ENCODE results near the gene KCNJ6. TPM values are rescaled to one million over a fixed set of nuclear protein-coding genes. Genes with fewer than 3 reads are reported as not detected.

Gene KCNJ6
- total and polyA plus RNA-seq, 4 donors: 0.01 TPM; not detected in 3

DNA sequence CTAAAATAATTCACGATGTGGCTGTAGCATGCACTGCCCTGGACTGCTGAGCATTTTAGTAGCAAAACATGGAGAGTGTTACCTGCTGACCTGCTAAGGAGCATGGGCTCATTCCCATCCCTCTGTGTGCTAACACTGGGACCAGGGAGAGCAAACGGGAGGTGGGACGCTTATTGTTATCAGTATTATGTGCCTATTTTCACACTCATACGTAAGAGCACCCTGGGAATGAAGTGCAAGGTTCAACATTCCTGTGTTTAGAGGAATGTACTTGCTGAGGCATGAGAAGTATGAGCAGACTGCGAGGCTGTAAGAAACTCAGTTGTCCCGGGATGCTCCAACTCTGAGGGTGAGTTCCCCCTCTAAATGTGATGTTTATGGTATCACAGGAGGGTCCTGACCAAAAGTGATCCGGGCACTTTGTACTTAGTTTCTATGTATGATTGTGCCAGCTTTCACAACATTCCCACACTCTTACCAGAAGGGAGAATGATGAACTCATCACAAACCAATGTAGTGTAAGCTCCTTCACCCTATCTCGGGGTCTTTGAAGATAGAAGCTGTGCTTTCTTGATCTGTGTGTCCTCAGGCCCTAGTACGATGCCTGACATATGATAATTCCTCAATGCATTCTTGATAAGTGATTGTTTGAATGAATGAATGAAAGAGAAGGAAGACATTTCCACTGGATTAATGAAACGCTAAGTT, 164.8 kb downstream of the KCNJ6 start:
- Histone ChIP-seq H3K27me3 (ENCODE audit: control insufficient read depth in 4 of 4, insufficient read depth in 4 of 4, low read length in 3 of 4) (peaks cover 0 to 4% (median 0%) of the 10 kb centered on the region in 4 donors), H3K4me3 (ENCODE audit: low read depth in 1 of 3, low read length in 3 of 3) (no peak overlapping the region), H3K9ac (ENCODE audit: low read depth in 1 of 2, low read length in 2 of 2) (no peak overlapping the region), H3K4me1 (ENCODE audit: control insufficient read depth in 4 of 4, insufficient read depth in 4 of 4, low read length in 3 of 4) (no peaks in the 10 kb centered on the region), H3K9me3 (ENCODE audit: control insufficient read depth in 4 of 4, low read length in 3 of 4) (no peaks in the 10 kb centered on the region), H3K27ac (ENCODE audit: low read depth in 1 of 2, low read length in 2 of 2) (no peak overlapping the region), H3K36me3 (ENCODE audit: control insufficient read depth in 4 of 4, insufficient read depth in 3 of 4, low read depth in 1 of 4, low read length in 3 of 4) (no peaks in the 10 kb centered on the region)
- no peak for DNase-seq (ENCODE audit: low spot score)
- WGBS: 63% methylated on average over 10 of the region's 10 CpGs
- no peak for TF ChIP-seq TAF1 (conservative IDR thresholded peaks at IDR 0.05)
- no peak for TF ChIP-seq FOXA1 (IDR thresholded peaks at IDR 0.05)
- no peak for TF ChIP-seq RXRA (IDR thresholded peaks at IDR 0.05)
- TF ChIP-seq, protein P1, sequence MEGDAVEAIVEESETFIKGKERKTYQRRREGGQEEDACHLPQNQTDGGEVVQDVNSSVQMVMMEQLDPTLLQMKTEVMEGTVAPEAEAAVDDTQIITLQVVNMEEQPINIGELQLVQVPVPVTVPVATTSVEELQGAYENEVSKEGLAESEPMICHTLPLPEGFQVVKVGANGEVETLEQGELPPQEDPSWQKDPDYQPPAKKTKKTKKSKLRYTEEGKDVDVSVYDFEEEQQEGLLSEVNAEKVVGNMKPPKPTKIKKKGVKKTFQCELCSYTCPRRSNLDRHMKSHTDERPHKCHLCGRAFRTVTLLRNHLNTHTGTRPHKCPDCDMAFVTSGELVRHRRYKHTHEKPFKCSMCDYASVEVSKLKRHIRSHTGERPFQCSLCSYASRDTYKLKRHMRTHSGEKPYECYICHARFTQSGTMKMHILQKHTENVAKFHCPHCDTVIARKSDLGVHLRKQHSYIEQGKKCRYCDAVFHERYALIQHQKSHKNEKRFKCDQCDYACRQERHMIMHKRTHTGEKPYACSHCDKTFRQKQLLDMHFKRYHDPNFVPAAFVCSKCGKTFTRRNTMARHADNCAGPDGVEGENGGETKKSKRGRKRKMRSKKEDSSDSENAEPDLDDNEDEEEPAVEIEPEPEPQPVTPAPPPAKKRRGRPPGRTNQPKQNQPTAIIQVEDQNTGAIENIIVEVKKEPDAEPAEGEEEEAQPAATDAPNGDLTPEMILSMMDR (IDR thresholded peaks at IDR 0.05; ENCODE audit: low read depth, low read length, missing input control): no peak

- H3K27ac ChIP-seq (ENCODE audit: low read depth in 1 of 2, low read length in 2 of 2): no peak overlapping the region
- no peak overlapping the region for H3K4me3 ChIP-seq (ENCODE audit: low read depth in 1 of 3, low read length in 3 of 3)
- no peaks in the 10 kb centered on the region for H3K9me3 ChIP-seq (ENCODE audit: control insufficient read depth in 4 of 4, low read length in 3 of 4)
- TF ChIP-seq, protein P2, sequence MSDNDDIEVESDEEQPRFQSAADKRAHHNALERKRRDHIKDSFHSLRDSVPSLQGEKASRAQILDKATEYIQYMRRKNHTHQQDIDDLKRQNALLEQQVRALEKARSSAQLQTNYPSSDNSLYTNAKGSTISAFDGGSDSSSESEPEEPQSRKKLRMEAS (IDR thresholded peaks at IDR 0.05): no peak
- TF ChIP-seq EGR1 (IDR thresholded peaks at IDR 0.05; ENCODE audit: low read depth in 2 of 2) (no peak), HNF4G (IDR thresholded peaks at IDR 0.05) (no peak), SP1 (IDR thresholded peaks at IDR 0.05) (no peak), FOXA2 (IDR thresholded peaks at IDR 0.05) (no peak), NR2F2 (IDR thresholded peaks at IDR 0.05) (no peak), ATF3 (IDR thresholded peaks at IDR 0.05) (no peak), FOXA1 (IDR thresholded peaks at IDR 0.05) (no peak), HNF4A (conservative IDR thresholded peaks at IDR 0.05) (no peak), YY1 (IDR thresholded peaks at IDR 0.05) (no peak), JUND (IDR thresholded peaks at IDR 0.05) (no peak), RXRA (IDR thresholded peaks at IDR 0.05) (no peak), TAF1 (conservative IDR thresholded peaks at IDR 0.05) (no peak), RAD21 (IDR thresholded peaks at IDR 0.05) (no peak)
- TF ChIP-seq, protein P1 (IDR thresholded peaks at IDR 0.05; ENCODE audit: low read depth, low read length, missing input control): no peak
- TF ChIP-seq, protein P3, sequence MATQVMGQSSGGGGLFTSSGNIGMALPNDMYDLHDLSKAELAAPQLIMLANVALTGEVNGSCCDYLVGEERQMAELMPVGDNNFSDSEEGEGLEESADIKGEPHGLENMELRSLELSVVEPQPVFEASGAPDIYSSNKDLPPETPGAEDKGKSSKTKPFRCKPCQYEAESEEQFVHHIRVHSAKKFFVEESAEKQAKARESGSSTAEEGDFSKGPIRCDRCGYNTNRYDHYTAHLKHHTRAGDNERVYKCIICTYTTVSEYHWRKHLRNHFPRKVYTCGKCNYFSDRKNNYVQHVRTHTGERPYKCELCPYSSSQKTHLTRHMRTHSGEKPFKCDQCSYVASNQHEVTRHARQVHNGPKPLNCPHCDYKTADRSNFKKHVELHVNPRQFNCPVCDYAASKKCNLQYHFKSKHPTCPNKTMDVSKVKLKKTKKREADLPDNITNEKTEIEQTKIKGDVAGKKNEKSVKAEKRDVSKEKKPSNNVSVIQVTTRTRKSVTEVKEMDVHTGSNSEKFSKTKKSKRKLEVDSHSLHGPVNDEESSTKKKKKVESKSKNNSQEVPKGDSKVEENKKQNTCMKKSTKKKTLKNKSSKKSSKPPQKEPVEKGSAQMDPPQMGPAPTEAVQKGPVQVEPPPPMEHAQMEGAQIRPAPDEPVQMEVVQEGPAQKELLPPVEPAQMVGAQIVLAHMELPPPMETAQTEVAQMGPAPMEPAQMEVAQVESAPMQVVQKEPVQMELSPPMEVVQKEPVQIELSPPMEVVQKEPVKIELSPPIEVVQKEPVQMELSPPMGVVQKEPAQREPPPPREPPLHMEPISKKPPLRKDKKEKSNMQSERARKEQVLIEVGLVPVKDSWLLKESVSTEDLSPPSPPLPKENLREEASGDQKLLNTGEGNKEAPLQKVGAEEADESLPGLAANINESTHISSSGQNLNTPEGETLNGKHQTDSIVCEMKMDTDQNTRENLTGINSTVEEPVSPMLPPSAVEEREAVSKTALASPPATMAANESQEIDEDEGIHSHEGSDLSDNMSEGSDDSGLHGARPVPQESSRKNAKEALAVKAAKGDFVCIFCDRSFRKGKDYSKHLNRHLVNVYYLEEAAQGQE (IDR thresholded peaks at IDR 0.05): no peak
- TF ChIP-seq, protein P4, sequence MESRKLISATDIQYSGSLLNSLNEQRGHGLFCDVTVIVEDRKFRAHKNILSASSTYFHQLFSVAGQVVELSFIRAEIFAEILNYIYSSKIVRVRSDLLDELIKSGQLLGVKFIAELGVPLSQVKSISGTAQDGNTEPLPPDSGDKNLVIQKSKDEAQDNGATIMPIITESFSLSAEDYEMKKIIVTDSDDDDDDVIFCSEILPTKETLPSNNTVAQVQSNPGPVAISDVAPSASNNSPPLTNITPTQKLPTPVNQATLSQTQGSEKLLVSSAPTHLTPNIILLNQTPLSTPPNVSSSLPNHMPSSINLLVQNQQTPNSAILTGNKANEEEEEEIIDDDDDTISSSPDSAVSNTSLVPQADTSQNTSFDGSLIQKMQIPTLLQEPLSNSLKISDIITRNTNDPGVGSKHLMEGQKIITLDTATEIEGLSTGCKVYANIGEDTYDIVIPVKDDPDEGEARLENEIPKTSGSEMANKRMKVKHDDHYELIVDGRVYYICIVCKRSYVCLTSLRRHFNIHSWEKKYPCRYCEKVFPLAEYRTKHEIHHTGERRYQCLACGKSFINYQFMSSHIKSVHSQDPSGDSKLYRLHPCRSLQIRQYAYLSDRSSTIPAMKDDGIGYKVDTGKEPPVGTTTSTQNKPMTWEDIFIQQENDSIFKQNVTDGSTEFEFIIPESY (IDR thresholded peaks at IDR 0.05): no peak
- peaks cover 0 to 8% (median 0%) of the 10 kb centered on the region in 4 donors for H3K27me3 ChIP-seq (ENCODE audit: control insufficient read depth in 4 of 4, insufficient read depth in 4 of 4, low read length in 3 of 4)
- no peak for DNase-seq (ENCODE audit: low spot score)
- no peak overlapping the region for H3K9ac ChIP-seq (ENCODE audit: low read depth in 1 of 2, low read length in 2 of 2)
- no peaks in the 10 kb centered on the region for H3K4me1 ChIP-seq (ENCODE audit: control insufficient read depth in 4 of 4, insufficient read depth in 4 of 4, low read length in 3 of 4)
- H3K36me3 ChIP-seq (ENCODE audit: control insufficient read depth in 4 of 4, insufficient read depth in 3 of 4, low read depth in 1 of 4, low read length in 3 of 4): no peaks in the 10 kb centered on the region
- WGBS: 78% methylated on average over 9 of the region's 9 CpGs
Measured at GRCh38 chr21:37749132-37749531, 167.1 kb downstream of the KCNJ6 start.

Data from liver (tissue), 9 donors.